ENCODE results near the gene TSPAN9. TPM values are rescaled to one million over a fixed set of nuclear protein-coding genes. Genes with fewer than 3 reads are reported as not detected.

The TSPAN9 gene
- total RNA-seq, 1 experiment from 2014 or later = 9.6 TPM

DNA sequence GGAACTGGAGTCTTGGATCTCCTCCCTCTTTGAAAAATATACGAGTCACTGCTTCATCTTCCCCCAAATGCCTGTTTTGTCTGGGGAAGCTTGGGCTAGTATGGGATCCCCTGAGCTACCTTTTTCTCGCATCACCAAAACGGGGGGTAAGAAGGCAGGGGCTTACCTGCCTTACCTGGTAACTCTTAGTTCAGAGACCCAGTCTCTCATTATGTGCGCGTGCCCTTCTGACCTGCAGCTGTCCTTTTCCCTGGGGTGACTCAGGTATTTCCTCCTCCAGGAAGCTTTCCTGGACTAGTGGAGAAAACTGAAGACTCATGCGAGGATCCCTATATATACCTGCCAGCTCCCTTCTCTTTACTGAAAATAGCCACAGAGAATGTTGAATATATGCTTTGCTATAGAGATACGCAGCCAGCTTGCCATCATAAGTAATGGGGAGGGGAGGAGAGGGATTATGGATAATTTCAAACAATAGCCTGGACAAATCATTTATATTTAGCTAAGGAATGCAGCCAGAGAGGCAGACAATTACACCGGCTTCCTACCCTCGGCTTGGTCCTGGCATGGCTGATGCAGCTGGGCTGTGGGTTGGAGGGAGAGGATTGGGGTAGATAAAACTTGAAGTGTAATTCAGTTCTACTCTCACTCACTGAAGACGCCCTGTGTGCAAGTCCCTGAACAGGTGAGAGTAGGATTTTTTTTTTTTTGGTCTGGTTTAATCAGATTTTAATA, 1.1 kb downstream of the TSPAN9 start:
- peak in 1 of 2 experiments; percentile 9 for DNase-seq
- Histone ChIP-seq H3K27ac (no peak overlapping the region), H3K4me2 (peak overlapping the region; percentile 75), H3K4me3 (peak overlapping the region; percentile 62; the same call in 1 of the 2 replicates), H3K36me3 (ENCODE audit: low read depth) (no peaks in the 10 kb centered on the region), H3K9me2 (ENCODE audit: insufficient read depth) (no peaks in the 10 kb centered on the region), H3F3A (ENCODE audit: insufficient read depth, low read depth) (no peaks in the 10 kb centered on the region), H4K20me1 (ENCODE audit: insufficient read depth) (no peaks in the 10 kb centered on the region), H3K27me3 (ENCODE audit: insufficient read depth, low read depth) (no peaks in the 10 kb centered on the region), H3K9me3 (ENCODE audit: insufficient read depth, low read depth) (no peaks in the 10 kb centered on the region), H3K4me1 (replicated peaks; ENCODE audit: insufficient read depth) (peaks cover 6% of the 10 kb centered on the region), H2AFZ (no peak overlapping the region; the same call in 1 of the 2 replicates), H3K79me2 (ENCODE audit: low read depth) (no peaks in the 10 kb centered on the region)
- POLR2A ChIA-PET (ENCODE audit: unreplicated experiment) = interaction anchor here (0.7 kb wide), 1 partner anchor 158 kb away, joined by 4 read pairs; no protein-coding TSS in a partner anchor
- TSS peak; percentile 45 for BruUV-seq (replicated peaks)
- intact Hi-C loops (cut with micrococcal nuclease; ENCODE audit: unreplicated experiment) = loop anchor here (10.0 kb wide), 2 partner anchors 227 to 1197 kb away; partner anchors contain the start of gene CCND2
- CTCF ChIA-PET = interaction anchor here (0.6 to 1.2 kb wide), 3 partner anchors 12 to 222 kb away, joined by 3 to 4 read pairs (median 3); no protein-coding TSS in a partner anchor
- TF ChIP-seq, protein P1, sequence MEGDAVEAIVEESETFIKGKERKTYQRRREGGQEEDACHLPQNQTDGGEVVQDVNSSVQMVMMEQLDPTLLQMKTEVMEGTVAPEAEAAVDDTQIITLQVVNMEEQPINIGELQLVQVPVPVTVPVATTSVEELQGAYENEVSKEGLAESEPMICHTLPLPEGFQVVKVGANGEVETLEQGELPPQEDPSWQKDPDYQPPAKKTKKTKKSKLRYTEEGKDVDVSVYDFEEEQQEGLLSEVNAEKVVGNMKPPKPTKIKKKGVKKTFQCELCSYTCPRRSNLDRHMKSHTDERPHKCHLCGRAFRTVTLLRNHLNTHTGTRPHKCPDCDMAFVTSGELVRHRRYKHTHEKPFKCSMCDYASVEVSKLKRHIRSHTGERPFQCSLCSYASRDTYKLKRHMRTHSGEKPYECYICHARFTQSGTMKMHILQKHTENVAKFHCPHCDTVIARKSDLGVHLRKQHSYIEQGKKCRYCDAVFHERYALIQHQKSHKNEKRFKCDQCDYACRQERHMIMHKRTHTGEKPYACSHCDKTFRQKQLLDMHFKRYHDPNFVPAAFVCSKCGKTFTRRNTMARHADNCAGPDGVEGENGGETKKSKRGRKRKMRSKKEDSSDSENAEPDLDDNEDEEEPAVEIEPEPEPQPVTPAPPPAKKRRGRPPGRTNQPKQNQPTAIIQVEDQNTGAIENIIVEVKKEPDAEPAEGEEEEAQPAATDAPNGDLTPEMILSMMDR (conservative IDR thresholded peaks at IDR 0.05) = no peak
- no peak for TF ChIP-seq EZH2 (IDR thresholded peaks at IDR 0.05; ENCODE audit: low read depth)

DNA sequence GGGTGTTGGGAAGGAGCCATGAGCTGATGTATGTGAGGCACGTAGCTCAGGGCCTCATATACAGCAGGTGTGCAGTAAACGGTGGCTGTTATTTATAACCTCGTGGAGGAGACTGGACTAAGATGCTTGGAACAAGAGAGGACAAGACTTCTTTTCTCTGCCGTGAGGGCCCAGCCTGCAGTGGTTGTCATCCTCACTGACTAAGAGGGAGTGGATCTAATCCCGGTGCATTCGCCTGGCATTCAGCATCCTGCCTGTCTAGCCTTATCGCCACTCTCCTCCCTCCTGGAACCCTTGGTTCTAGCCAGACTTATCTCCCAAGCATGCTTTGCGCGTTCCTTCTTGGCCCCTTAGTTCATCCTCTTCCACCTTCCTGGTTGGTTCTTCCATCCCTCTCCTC, 3.9 kb downstream of the TSPAN9 start:
- no peak overlapping the region for H3K4me3 ChIP-seq
- no peak overlapping the region for H2AFZ ChIP-seq
- H3K4me1 ChIP-seq (replicated peaks; ENCODE audit: insufficient read depth) = peaks cover 6% of the 10 kb centered on the region
- CTCF ChIA-PET = no interaction called here
- H3K27ac ChIP-seq = no peak overlapping the region
- no peak for TF ChIP-seq EZH2 (IDR thresholded peaks at IDR 0.05; ENCODE audit: low read depth)
- TF ChIP-seq, protein P1 (conservative IDR thresholded peaks at IDR 0.05) = no peak
- H3K79me2 ChIP-seq (ENCODE audit: low read depth) = no peaks in the 10 kb centered on the region
- no peaks in the 10 kb centered on the region for H3K9me2 ChIP-seq (ENCODE audit: insufficient read depth)
- POLR2A ChIA-PET (ENCODE audit: unreplicated experiment) = no interaction called here
- intact Hi-C loops (cut with micrococcal nuclease; ENCODE audit: unreplicated experiment) = no loop called here
- no peaks in the 10 kb centered on the region for H3K27me3 ChIP-seq (ENCODE audit: insufficient read depth, low read depth)
- no peaks in the 10 kb centered on the region for H4K20me1 ChIP-seq (ENCODE audit: insufficient read depth)
- no TSS peak for BruUV-seq (replicated peaks)
- no peak overlapping the region for H3K4me2 ChIP-seq
- peak in 1 of 2 experiments; percentile 20 for DNase-seq
- no peaks in the 10 kb centered on the region for H3K9me3 ChIP-seq (ENCODE audit: insufficient read depth, low read depth)
- no peaks in the 10 kb centered on the region for H3F3A ChIP-seq (ENCODE audit: insufficient read depth, low read depth)
- H3K36me3 ChIP-seq (ENCODE audit: low read depth) = no peaks in the 10 kb centered on the region

DNA sequence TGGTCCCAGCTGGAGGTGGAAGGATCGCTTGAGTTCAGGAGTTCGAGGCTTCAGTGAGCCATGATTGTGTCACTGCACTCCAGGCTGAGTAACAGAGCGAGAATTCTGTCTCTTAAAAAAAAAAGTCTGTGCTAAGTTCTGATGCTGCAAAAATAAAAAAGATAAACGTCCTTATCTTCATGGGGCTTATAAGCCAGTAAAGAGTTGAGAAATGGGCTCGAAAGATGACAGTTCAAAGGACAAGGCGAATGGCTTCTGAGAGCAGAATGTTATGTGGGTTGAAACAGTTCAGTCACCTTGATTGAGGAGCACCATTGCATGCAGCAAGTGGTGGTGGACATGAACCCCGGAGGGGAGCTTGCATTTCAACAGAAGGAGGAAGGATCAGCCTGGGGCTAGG, 4.7 kb downstream of the TSPAN9 start:
- POLR2A ChIA-PET (ENCODE audit: unreplicated experiment) = no interaction called here
- Histone ChIP-seq H3K4me2 (no peak overlapping the region), H4K20me1 (ENCODE audit: insufficient read depth) (no peaks in the 10 kb centered on the region), H3K27me3 (ENCODE audit: insufficient read depth, low read depth) (no peaks in the 10 kb centered on the region), H2AFZ (no peak overlapping the region), H3K27ac (no peak overlapping the region), H3K9me2 (ENCODE audit: insufficient read depth) (no peaks in the 10 kb centered on the region), H3K4me3 (no peak overlapping the region), H3F3A (ENCODE audit: insufficient read depth, low read depth) (no peaks in the 10 kb centered on the region), H3K9me3 (ENCODE audit: insufficient read depth, low read depth) (no peaks in the 10 kb centered on the region), H3K36me3 (ENCODE audit: low read depth) (no peaks in the 10 kb centered on the region), H3K4me1 (replicated peaks; ENCODE audit: insufficient read depth) (no peaks in the 10 kb centered on the region), H3K79me2 (ENCODE audit: low read depth) (no peaks in the 10 kb centered on the region)
- peak in 1 of 2 experiments; percentile 21 for DNase-seq
- TF ChIP-seq, protein P1 (conservative IDR thresholded peaks at IDR 0.05) = no peak
- no peak for TF ChIP-seq EZH2 (IDR thresholded peaks at IDR 0.05; ENCODE audit: low read depth)
- CTCF ChIA-PET = no interaction called here
- no TSS peak for BruUV-seq (replicated peaks)
- intact Hi-C loops (cut with micrococcal nuclease; ENCODE audit: unreplicated experiment) = no loop called here
